ENCODE results near the gene GPS2.

DNA sequence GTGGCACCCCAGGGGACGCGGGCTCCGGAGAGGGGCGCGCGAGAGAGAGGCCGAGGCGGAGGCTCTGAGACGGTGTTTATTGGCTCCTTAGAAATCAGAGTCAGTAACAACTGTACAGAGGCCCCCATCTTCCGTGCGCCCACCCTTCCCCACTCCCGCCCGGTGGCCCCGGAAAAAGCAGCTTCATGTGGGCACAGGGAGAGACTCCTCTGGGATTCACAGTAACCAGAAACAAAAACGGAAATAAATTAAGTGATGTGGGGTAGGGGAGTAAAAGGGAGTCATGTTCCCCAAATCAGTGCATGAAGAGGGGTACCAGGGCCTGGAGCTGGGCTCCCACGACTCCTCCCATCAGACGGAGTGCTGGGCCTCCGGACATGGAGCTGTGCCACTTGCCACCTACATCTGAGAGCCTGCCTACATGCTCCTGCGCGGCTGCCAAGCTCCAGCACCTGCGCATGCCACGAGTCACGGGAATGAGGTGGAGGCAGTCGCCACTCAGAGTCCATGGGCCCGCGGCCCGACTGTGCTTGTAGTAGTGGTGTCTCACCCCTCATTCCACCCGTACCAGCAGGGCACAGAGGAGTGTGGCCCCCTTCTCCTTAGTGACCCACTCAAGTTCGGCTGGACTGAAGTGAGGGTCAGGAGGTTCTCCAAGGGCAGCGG, 543 bp upstream of the GPS2 start:
- TF ChIP-seq, protein P1, sequence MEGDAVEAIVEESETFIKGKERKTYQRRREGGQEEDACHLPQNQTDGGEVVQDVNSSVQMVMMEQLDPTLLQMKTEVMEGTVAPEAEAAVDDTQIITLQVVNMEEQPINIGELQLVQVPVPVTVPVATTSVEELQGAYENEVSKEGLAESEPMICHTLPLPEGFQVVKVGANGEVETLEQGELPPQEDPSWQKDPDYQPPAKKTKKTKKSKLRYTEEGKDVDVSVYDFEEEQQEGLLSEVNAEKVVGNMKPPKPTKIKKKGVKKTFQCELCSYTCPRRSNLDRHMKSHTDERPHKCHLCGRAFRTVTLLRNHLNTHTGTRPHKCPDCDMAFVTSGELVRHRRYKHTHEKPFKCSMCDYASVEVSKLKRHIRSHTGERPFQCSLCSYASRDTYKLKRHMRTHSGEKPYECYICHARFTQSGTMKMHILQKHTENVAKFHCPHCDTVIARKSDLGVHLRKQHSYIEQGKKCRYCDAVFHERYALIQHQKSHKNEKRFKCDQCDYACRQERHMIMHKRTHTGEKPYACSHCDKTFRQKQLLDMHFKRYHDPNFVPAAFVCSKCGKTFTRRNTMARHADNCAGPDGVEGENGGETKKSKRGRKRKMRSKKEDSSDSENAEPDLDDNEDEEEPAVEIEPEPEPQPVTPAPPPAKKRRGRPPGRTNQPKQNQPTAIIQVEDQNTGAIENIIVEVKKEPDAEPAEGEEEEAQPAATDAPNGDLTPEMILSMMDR (IDR thresholded peaks at IDR 0.05): no peak
- TF ChIP-seq EP300 (IDR thresholded peaks at IDR 0.05) (peak in 1 of 2 donors; percentile 2), POLR2A (IDR thresholded peaks at IDR 0.05) (no peak)
